Measurements from ENCODE around the gene ADRA2C. TPM values are rescaled to one million over a fixed set of nuclear protein-coding genes. Genes with fewer than 3 reads are reported as not detected.

Gene ADRA2C
- polyA plus RNA-seq, 1 of the 3 experiments (the other 2 are of a cell fraction), result 0.15 TPM

DNA sequence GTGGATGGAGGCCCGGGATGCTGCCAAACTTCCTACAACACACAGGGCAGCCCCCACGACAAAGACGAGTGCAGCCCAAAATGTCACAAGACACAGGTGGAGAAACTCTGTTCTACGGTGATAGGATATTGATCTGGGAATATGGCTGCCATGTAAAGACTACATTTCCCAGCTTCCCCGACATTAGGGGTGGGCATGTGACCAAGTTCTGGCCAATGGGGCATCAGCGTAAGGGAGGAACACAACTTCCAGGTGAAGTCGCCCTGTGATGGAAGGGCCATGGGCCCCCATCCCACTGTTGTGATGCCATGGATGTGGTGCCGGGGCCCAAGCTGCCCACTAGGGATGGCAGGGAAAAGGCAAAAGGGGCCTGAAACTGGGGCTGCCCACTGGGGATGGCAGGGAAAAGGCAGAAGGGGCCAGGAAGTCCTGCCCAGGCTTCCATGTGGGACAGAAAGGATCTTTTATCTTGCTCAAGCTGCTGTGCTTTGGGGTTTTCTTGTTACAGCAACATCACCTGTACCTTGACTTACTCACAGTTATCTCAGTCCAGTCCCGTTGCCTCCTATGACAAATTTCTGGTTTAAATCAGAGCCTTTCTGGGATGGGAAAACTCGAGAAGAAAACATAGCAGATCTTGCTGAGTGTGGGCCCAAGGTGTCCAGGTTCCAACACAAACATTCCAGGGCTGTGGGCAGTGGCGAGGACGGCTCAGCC is 9.7 kb upstream of the ADRA2C start:
- no peaks in the 10 kb centered on the region for H3K36me3 ChIP-seq (replicated peaks in 1 of 2; ENCODE audit: control insufficient read depth in 1 of 2, insufficient read depth in 2 of 2, low read length in 1 of 2)
- no peak overlapping the region for H3K27ac ChIP-seq (ENCODE audit: low read depth in 2 of 2, low read length in 1 of 2)
- POLR2A ChIA-PET, result no interaction called here
- no peak overlapping the region for H3K9ac ChIP-seq
- 33% methylated on average over 10 of the region's 12 CpGs for WGBS (ENCODE audit: low lambda C conversion rate)
- H3K9me2 ChIP-seq, result no peaks in the 10 kb centered on the region
- CTCF ChIA-PET, result interaction anchor here (2.9 kb wide), 1 partner anchor 9 kb away, joined by 22 read pairs; no protein-coding TSS in a partner anchor
- no peaks in the 10 kb centered on the region for H4K20me1 ChIP-seq (ENCODE audit: insufficient read depth)
- H3K4me3 ChIP-seq (ENCODE audit: low read depth in 2 of 2, low read length in 1 of 2), result no peak overlapping the region
- no peak overlapping the region for H3K4me2 ChIP-seq
- H3F3A ChIP-seq (replicated peaks; ENCODE audit: insufficient read depth), result no peaks in the 10 kb centered on the region
- TF ChIP-seq RAD21 (IDR thresholded peaks at IDR 0.05; ENCODE audit: low read length) (no peak), RFX5 (IDR thresholded peaks at IDR 0.05; ENCODE audit: low read length) (no peak), SMC3 (IDR thresholded peaks at IDR 0.05; ENCODE audit: low read depth, low read length) (no peak)
- TF ChIP-seq, protein P1, sequence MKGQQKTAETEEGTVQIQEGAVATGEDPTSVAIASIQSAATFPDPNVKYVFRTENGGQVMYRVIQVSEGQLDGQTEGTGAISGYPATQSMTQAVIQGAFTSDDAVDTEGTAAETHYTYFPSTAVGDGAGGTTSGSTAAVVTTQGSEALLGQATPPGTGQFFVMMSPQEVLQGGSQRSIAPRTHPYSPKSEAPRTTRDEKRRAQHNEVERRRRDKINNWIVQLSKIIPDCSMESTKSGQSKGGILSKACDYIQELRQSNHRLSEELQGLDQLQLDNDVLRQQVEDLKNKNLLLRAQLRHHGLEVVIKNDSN (IDR thresholded peaks at IDR 0.05; ENCODE audit: borderline replicate concordance, low read depth), result peak; percentile 66; the same call in 1 of the 2 replicates
- H3K9me3 ChIP-seq, result no peaks in the 10 kb centered on the region
- no peaks in the 10 kb centered on the region; a peak in 1 of 4 replicates for H3K4me1 ChIP-seq (ENCODE audit: control insufficient read depth in 1 of 2, insufficient read depth in 2 of 2, low read depth in 1 of 2, low read length in 1 of 2)
- H3K27me3 ChIP-seq (ENCODE audit: insufficient read depth), result no peaks in the 10 kb centered on the region
- peak; percentile 68 for DNase-seq
- no peak overlapping the region for H2AFZ ChIP-seq (ENCODE audit: low read depth)
- no peaks in the 10 kb centered on the region for H3K79me2 ChIP-seq (ENCODE audit: insufficient read depth)

GRCh38 chr4:3759236-3759635 is 6.9 kb upstream of the ADRA2C start:
- Histone ChIP-seq H3K27me3 (ENCODE audit: insufficient read depth) (no peaks in the 10 kb centered on the region), H3K4me3 (ENCODE audit: low read depth in 2 of 2, low read length in 1 of 2) (no peak overlapping the region), H3K9ac (no peak overlapping the region), H3K9me2 (no peaks in the 10 kb centered on the region), H3K79me2 (ENCODE audit: insufficient read depth) (no peaks in the 10 kb centered on the region), H3K36me3 (replicated peaks in 1 of 2; ENCODE audit: control insufficient read depth in 1 of 2, insufficient read depth in 2 of 2, low read length in 1 of 2) (no peaks in the 10 kb centered on the region), H4K20me1 (ENCODE audit: insufficient read depth) (no peaks in the 10 kb centered on the region), H3K4me1 (ENCODE audit: control insufficient read depth in 1 of 2, insufficient read depth in 2 of 2, low read depth in 1 of 2, low read length in 1 of 2) (no peaks in the 10 kb centered on the region; a peak in 1 of 4 replicates), H2AFZ (ENCODE audit: low read depth) (no peak overlapping the region), H3K27ac (ENCODE audit: low read depth in 2 of 2, low read length in 1 of 2) (no peak overlapping the region), H3F3A (replicated peaks; ENCODE audit: insufficient read depth) (no peaks in the 10 kb centered on the region), H3K4me2 (no peak overlapping the region), H3K9me3 (no peaks in the 10 kb centered on the region)
- TF ChIP-seq TAF1 (IDR thresholded peaks at IDR 0.05; ENCODE audit: borderline replicate concordance, low read depth, low read length) (no peak), USF2 (IDR thresholded peaks at IDR 0.05; ENCODE audit: borderline replicate concordance, low read depth, low read length) (no peak), NRF1 (IDR thresholded peaks at IDR 0.05; ENCODE audit: low read depth, low read length) (no peak), POLR2AphosphoS5 (IDR thresholded peaks at IDR 0.05; ENCODE audit: low read depth, low read length) (no peak), RAD21 (IDR thresholded peaks at IDR 0.05; ENCODE audit: low read length) (no peak), RFX5 (IDR thresholded peaks at IDR 0.05; ENCODE audit: low read length) (no peak), EZH2phosphoT487 (IDR thresholded peaks at IDR 0.05; ENCODE audit: borderline replicate concordance, low read depth) (no peak)
- ChIA-PET POLR2A (no interaction called here), CTCF (interaction anchor here (3.9 kb wide), 1 partner anchor 121 kb away, joined by 17 read pairs; no protein-coding TSS in a partner anchor)
- 56% methylated on average over 12 of the region's 15 CpGs for WGBS (ENCODE audit: low lambda C conversion rate)
- DNase-seq, result no peak
